Thoracic aorta (tissue), 2 donors: ENCODE measurements around the gene ERAP2. TPM values are rescaled to one million over a fixed set of nuclear protein-coding genes. Genes with fewer than 3 reads are reported as not detected.

ENCODE experiments used
- ATAC-seq: fragments of 150-250 bp; one replicate; pipeline ENCODE4 v1.8.0; 2017; ENCODE audit warnings: low read depth; ENCODE audit not compliant: insufficient number of reproducible peaks, low FRiP score
- DNase-seq: peaks from one replicate; pipeline ENCODE4 v3.0.0-alpha.2; 2020; ENCODE audit warnings: low spot score
- H3K27ac ChIP-seq, 2 donors: fragments of 200-600 bp; sonication (generic); 1 replicate in 1 of 2; 2 replicates in 1 of 2; pipeline ENCODE4 v1.5.1; 2016; ENCODE audit warnings: mild to moderate bottlenecking in 2 of 2, moderate library complexity in 2 of 2
- H3K27me3 ChIP-seq: fragments of 200-600 bp; sonication (generic); replicated peaks from 2 replicates; pipeline ENCODE4 v1.6.0; 2016; ENCODE audit warnings: mild to moderate bottlenecking; ENCODE audit not compliant: insufficient read depth
- H3K36me3 ChIP-seq: fragments of 200-600 bp; sonication (generic); one replicate; pipeline ENCODE4 v1.5.1; 2016
- H3K4me1 ChIP-seq, 2 donors: fragments of 200-600 bp; sonication (generic); 1 replicate in 1 of 2; 2 replicates in 1 of 2; pipeline versions ENCODE4 v1.5.1 to v1.6.0; 2016; ENCODE audit warnings: low read depth in 2 of 2, mild to moderate bottlenecking in 1 of 2; ENCODE audit not compliant: control insufficient read depth in 1 of 2
- H3K4me3 ChIP-seq: fragments of 200-600 bp; sonication (generic); 2 replicates; pipeline ENCODE4 v1.5.1; 2016; ENCODE audit warnings: mild to moderate bottlenecking
- H3K9me3 ChIP-seq: fragments of 200-600 bp; sonication (generic); 2 replicates; pipeline ENCODE4 v1.5.1; 2016
- CTCF ChIP-seq: fragments of 200-600 bp; sonication (generic); IDR thresholded peaks from one replicate; pipeline ENCODE4 v1.5.1; 2019; ENCODE audit warnings: antibody characterized with exemption
- total RNA-seq, 2 donors: library from RNA; depleted of rRNA; stranded (reverse); fragments of >200 nt; gene quantifications; one replicate each; pipeline versions ENCODE4 v1.1.0 to v1.2.3, GENCODE V29; 2016

Gene ERAP2
- total RNA-seq, 2 donors from 2014 or later = 15.8 to 18.3 TPM

- Histone ChIP-seq H3K4me1 (peaks cover 8 to 12% of the 10 kb centered on the region in 2 donors), H3K27ac (no peak overlapping the region), H3K27me3 (no peaks in the 10 kb centered on the region), H3K36me3 (peaks cover 6% of the 10 kb centered on the region), H3K9me3 (no peaks in the 10 kb centered on the region), H3K4me3 (no peak overlapping the region)
- DNase-seq (no peak), ATAC-seq (no peak)
- TF ChIP-seq CTCF = no peak
Measured at GRCh38 chr5:96883871-96884270, 7.6 kb downstream of the ERAP2 start.

GRCh38 chr5:96884995-96885394, 8.7 kb downstream of the ERAP2 start:
- TF ChIP-seq CTCF = no peak
- Histone ChIP-seq H3K4me3 (no peak overlapping the region), H3K27me3 (no peaks in the 10 kb centered on the region), H3K36me3 (peaks cover 11% of the 10 kb centered on the region), H3K9me3 (no peaks in the 10 kb centered on the region), H3K27ac (no peak overlapping the region), H3K4me1 (peaks cover 8 to 12% of the 10 kb centered on the region in 2 donors)
- DNase-seq = no peak
- no peak for ATAC-seq

- H3K4me1 ChIP-seq = peaks cover 8 to 12% of the 10 kb centered on the region in 2 donors
- H3K9me3 ChIP-seq = no peaks in the 10 kb centered on the region
- no peak for TF ChIP-seq CTCF
- no peak overlapping the region for H3K27ac ChIP-seq
- no peaks in the 10 kb centered on the region for H3K27me3 ChIP-seq
- DNase-seq = no peak
- H3K4me3 ChIP-seq = no peak overlapping the region
- ATAC-seq = no peak
- peaks cover 11% of the 10 kb centered on the region for H3K36me3 ChIP-seq
Measured at GRCh38 chr5:96885518-96886338, 9.4 kb downstream of the ERAP2 start.

- peaks cover 8% of the 10 kb centered on the region for H3K36me3 ChIP-seq
- H3K27me3 ChIP-seq = no peaks in the 10 kb centered on the region
- no peaks in the 10 kb centered on the region for H3K9me3 ChIP-seq
- H3K4me1 ChIP-seq = no peaks in the 10 kb centered on the region
- DNase-seq = no peak
- TF ChIP-seq CTCF = no peak
- ATAC-seq = no peak
- H3K4me3 ChIP-seq = no peak overlapping the region
- no peak overlapping the region for H3K27ac ChIP-seq
Measured at GRCh38 chr5:96893342-96893741, 17.0 kb downstream of the ERAP2 start.

GRCh38 chr5:96896276-96896675, 20.0 kb downstream of the ERAP2 start:
- Histone ChIP-seq H3K4me3 (no peak overlapping the region), H3K27me3 (no peaks in the 10 kb centered on the region), H3K36me3 (no peaks in the 10 kb centered on the region), H3K27ac (no peak overlapping the region), H3K9me3 (no peaks in the 10 kb centered on the region), H3K4me1 (no peaks in the 10 kb centered on the region)
- no peak for ATAC-seq
- TF ChIP-seq CTCF = no peak
- DNase-seq = no peak
